ENCODE measurements around the gene CENPX.
"Not testable (repeated sequence)": the region's sequence is repeated elsewhere in the genome, so short reads cannot be mapped to it uniquely, and the experiment has no call there.

CENPX gene

DNA sequence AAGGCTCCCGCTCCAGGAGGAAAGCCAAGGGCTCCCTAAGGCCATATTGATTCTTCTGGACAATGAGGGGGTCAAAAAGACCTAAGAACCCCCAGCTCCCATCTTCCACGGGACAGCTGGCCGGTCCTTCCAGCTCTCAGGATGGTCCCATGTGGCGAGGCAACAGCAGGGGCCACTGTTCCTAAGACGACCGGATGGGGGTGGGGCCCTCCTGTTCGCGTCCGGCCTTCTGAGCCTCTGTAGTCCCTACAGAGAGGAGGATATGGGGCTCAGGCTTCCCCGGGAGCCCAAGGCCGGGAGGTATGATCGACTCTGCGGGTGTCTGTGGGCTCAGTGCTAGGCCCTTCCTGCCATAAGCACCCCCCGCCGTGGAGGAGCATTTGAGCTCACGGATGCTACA, 20.8 kb upstream of the CENPX start:
- no peak for DNase-seq (ENCODE audit: low spot score)
- H3K27ac ChIP-seq, result no peak overlapping the region
- TF ChIP-seq, protein P1, sequence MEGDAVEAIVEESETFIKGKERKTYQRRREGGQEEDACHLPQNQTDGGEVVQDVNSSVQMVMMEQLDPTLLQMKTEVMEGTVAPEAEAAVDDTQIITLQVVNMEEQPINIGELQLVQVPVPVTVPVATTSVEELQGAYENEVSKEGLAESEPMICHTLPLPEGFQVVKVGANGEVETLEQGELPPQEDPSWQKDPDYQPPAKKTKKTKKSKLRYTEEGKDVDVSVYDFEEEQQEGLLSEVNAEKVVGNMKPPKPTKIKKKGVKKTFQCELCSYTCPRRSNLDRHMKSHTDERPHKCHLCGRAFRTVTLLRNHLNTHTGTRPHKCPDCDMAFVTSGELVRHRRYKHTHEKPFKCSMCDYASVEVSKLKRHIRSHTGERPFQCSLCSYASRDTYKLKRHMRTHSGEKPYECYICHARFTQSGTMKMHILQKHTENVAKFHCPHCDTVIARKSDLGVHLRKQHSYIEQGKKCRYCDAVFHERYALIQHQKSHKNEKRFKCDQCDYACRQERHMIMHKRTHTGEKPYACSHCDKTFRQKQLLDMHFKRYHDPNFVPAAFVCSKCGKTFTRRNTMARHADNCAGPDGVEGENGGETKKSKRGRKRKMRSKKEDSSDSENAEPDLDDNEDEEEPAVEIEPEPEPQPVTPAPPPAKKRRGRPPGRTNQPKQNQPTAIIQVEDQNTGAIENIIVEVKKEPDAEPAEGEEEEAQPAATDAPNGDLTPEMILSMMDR (IDR thresholded peaks at IDR 0.05), result no peak

DNA sequence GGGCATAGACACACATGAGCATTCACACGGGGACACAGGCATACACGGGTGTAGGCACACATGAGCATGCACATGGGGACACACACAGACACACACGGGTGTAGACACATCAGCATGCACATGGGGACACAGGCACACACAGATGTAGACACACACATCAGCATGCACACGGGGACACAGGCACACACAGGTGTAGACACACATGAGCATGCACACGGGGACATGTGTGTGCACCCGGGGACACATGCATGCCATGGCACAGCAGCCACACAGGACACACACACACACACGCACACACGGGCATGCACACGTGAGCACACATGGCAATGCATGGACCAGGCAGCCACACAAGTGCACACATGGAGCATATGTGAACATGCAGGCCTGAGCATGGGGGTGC, 20.0 kb upstream of the CENPX start:
- TF ChIP-seq, protein P1 (IDR thresholded peaks at IDR 0.05), result no peak
- Histone ChIP-seq H3K27ac (no peak overlapping the region), H3K4me3 (no peak overlapping the region)
- no peak for DNase-seq (ENCODE audit: low spot score)

More for the DNA sequence above, 20.8 kb upstream of the CENPX start:
- H3K4me3 ChIP-seq, result no peak overlapping the region

DNA sequence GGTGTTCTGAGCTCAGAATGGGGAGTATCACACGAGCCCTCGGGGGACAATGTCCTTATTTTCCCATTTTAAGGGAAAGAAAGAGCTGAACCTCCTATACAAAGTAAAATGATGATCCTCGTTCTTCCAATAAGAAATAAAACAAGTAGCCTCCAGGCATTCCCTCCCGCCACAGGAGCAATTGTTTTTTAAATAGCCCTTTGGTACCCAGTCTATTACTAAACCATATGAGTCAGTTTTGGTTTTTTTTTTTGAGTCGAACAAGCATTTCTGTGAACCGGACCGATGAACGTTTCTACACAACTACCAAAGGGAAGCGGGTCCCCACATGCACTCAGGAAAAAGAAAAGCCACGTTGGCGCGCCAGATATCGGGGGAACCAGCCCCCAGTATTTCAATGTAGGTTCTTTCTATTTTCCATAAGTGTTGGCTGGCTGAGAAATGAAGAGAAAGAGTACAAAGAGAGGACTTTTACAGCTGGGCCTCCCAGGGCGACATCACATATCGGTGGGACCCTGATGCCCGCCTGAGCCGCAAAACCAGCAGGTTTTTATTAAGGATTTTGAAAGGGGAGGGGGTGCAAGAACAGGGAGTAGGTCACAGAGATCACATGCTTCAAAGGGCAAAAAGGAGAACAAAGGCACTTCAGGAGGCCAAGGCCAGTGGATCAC, 18.6 kb upstream of the CENPX start:
- TF ChIP-seq, protein P1 (IDR thresholded peaks at IDR 0.05), result no peak
- Histone ChIP-seq H3K4me3 (no peak overlapping the region), H3K27ac (no peak overlapping the region)
- DNase-seq (ENCODE audit: low spot score), result no peak

DNA sequence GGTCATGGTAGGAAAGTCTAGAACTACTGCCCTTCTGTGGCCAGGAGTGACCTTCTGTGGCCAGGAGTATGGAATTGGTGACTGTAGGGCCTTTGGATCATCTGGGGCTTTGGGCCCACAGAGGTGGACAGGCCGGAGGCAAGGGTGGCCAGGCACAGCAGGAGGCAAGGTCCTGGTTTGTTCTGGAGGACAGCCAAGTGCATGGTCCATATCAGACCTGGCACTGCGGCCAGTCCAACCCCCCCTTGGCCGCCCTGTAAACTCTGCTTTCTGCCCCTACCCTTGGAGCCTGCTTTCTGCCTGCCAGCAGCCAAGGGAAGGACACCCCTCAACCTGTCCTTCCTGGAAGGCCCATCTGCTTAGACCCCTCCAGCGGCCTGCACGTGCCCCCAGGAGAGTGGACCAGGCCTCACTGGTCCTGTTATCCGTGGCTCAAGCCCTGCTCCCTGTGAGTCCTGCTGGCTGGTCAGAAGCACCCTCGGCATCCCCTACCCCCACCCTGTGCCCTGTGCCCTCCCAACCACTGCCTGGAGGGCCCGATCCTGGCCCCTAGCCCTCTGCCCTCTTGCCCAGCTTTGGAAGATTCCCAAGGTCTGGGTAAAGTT, 17.1 kb upstream of the CENPX start:
- DNase-seq (ENCODE audit: low spot score), result no peak
- Histone ChIP-seq H3K27ac (no peak overlapping the region), H3K4me3 (no peak overlapping the region)
- TF ChIP-seq, protein P1 (IDR thresholded peaks at IDR 0.05), result no peak

DNA sequence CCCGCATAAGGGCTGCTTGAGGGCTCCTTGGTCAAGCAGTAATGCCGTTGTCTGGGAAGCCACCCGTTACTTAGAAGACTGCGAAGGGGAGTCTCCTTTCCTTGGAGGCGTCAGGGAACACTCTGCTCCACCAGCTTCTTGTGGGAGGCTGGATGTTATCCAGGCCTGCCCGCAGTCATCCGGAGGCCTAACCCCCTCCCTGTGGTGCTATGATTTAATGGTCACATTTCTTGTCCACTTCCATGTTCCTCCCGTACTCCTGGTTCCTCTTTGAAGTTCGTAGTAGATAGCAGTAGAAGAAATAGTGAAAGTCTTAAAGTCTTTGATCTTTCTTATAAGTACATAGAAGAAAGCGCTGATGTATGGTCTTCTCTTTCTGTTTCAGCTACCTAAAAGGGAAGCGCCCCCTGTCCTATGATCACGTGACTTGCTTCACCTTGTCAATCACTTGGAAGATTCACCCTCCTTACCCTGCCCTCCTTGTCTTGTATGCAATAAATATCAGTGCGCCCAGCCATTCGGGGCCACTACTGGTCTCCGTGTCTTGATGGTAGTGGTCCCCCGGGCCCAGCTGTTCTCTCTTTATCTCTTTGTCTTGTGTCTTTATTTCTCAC, 16.2 kb upstream of the CENPX start:
- H3K27ac ChIP-seq; H3K4me3 ChIP-seq; DNase-seq (ENCODE audit: low spot score): not testable (repeated sequence)

DNA sequence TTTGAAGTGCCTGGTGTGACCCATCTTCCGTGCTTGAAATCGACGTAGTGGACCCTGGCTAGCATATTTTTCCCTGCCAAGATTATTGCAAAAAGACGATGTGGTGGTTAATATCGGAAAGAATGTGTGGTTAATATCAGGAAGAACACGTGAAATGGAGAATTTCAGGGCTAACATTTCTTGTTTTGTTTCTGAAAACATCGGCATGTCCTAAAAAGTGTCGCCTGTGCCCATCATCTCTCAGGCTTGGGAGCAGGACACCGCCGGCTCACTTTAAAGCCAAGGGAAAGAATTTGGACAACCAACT, 15.2 kb upstream of the CENPX start:
- H3K27ac ChIP-seq, result peak overlapping the region; percentile 77 to 100
- TF ChIP-seq, protein P1 (IDR thresholded peaks at IDR 0.05), result no peak
- no peak for DNase-seq (ENCODE audit: low spot score)
- peak overlapping the region; percentile 92 for H3K4me3 ChIP-seq

DNA sequence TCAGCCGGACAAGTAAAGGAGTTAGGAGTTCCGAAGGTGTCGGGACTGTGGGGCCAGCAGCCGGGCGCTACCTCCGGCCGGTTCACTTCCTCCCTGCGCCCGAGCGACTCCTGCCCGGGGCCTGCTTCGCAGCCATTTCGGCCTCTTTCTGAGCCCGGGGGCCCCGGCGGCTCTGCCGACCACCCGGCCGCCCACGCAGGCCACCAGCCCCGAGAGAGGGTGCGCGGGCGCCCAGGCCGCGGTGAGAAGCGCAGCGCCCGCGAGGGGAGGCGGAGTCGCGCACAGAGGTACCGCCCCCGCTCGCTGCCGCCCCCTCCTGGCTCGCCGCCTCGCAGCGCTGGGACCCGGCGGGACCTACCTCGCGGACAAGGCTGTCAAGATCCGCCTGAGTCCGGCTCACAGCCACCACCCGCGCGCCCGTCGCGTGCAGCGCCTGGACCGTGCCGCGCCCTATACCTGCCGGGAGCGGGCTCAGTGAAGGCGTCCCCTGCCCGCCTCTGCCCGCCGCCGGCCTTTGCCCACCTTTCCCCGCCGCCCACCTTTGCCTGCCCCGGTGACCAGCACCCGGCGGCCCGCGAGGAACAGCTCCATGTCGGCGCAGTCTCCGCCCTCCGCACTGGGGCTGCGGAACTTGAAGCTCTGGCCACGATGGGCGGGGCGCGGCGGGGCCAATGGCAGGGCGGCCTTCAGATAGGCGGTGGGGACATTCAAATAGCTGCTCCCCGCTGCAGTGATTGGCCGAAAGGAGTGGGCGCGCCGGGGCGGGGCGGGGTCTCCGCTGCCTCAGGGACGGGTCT, 14.6 kb upstream of the CENPX start, which contains the start of gene DCXR:
Gene DCXR, minus strand, starts transcription at position 606 of the 797 bp plus-strand sequence. Its CDS starts 15 bp downstream, at position 591.
- DNase-seq (ENCODE audit: low spot score), result peak; percentile 98
- Histone ChIP-seq H3K27ac (peak within 1 kb of the TSS; percentile 77 to 100), H3K4me3 (peak within 1 kb of the TSS; percentile 92)
- TF ChIP-seq, protein P1 (IDR thresholded peaks at IDR 0.05), result peak; percentile 60

Measured in coronary artery (tissue), 2 donors.